Activated naive CD4-positive, alpha-beta T cell treated with anti-CD3 and anti-CD28 coated beads for 36 hours (primary cell): ENCODE measurements around the gene GLDN. TPM values are rescaled to one million over a fixed set of nuclear protein-coding genes. Genes with fewer than 3 reads are reported as not detected.
"Not testable (repeated sequence)": the region's sequence is repeated elsewhere in the genome, so short reads cannot be mapped to it uniquely, and the experiment has no call there.

Experiments used
- CTCF ChIA-PET: fragments of 350-600 bp; sonication (Branson Sonifier 250); formaldehyde crosslinking; loops from one replicate; lab custom pipeline; 2021; ENCODE audit warnings: antibody characterized with exemption; lab: Charles Lee
- DNase-seq: peaks from one replicate; pipeline ENCODE4 v3.0.0-alpha.2; 2020
- H3K27ac Mint-ChIP-seq: one replicate; pipeline ENCODE4 v1.8.0; 2021; ENCODE audit warnings: mild to moderate bottlenecking, mixed read lengths
- H3K27me3 Mint-ChIP-seq: one replicate; pipeline ENCODE4 v1.8.0; 2021; ENCODE audit warnings: low read depth, mixed read lengths
- H3K36me3 Mint-ChIP-seq: one replicate; pipeline ENCODE4 v1.8.0; 2021; ENCODE audit warnings: low read depth, mixed read lengths
- H3K4me1 Mint-ChIP-seq: one replicate; pipeline ENCODE4 v1.8.0; 2021; ENCODE audit warnings: low read depth, mixed read lengths
- H3K4me3 Mint-ChIP-seq: one replicate; pipeline ENCODE4 v1.8.0; 2021; ENCODE audit warnings: mild to moderate bottlenecking, moderate library complexity, mixed read lengths
- H3K9me3 Mint-ChIP-seq: one replicate; pipeline ENCODE4 v1.8.0; 2021; ENCODE audit warnings: mixed read lengths
- intact Hi-C: fragments of 100-400 bp; cut with micrococcal nuclease; formaldehyde crosslinking; loops from one replicate; pipeline ENCODE4 v1.15.1; 2023
- microRNA-seq: library from miRNA; unstranded; fragments of <30 nt; microRNA quantifications from one replicate; pipeline ENCODE4 v1.2.0, GENCODE V29; 2022; ENCODE audit warnings: borderline microRNAs expressed, borderline replicate concordance
- total RNA-seq, 2 experiments: library from RNA; stranded (reverse); gene quantifications; one replicate each; pipeline ENCODE4 v1.2.3, GENCODE V29; 2021

GLDN gene
- total RNA-seq, 2 experiments from 2014 or later: not detected

DNA sequence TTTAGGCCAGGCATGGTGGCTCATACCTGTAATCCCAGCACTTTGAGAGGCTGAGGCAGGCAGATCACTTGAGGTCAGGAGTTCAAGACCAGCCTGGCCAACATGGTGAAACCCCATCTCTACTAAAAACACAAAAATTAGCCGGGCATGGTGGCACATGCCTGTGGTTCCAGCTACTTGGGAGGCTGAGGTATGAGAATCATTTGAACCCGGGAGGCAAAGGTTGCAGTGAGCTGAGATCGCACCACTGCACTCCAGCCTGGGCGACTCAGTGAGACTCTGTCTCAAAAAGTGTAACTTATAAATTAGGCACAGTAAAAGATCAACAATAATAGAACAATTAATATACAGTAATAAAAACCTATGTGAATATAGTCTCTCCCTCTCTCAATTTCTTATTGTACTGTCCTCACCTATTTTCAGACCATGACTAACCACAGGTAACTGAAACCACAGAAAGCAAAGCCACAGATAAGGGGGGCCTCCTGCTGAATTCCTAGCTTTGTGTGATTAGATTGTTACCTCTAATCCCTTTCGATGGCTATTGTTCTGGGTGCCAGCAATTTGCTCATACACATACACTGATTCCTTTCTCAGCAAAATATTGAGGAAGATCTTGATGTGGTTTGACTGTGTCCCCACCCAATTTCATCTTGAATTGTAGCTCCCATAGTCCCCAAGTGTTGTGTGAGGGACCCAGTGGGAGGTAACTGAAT, 104.7 kb downstream of the GLDN start:
- H3K27me3 Mint-ChIP-seq, H3K27ac Mint-ChIP-seq, H3K4me1 Mint-ChIP-seq, DNase-seq, H3K9me3 Mint-ChIP-seq, H3K36me3 Mint-ChIP-seq, H3K4me3 Mint-ChIP-seq, intact Hi-C loops: not testable (repeated sequence)
- CTCF ChIA-PET: interaction anchor here (0.7 to 1.1 kb wide), 2 partner anchors 18 to 84 kb away, joined by 3 to 4 read pairs; no protein-coding TSS in a partner anchor

DNA sequence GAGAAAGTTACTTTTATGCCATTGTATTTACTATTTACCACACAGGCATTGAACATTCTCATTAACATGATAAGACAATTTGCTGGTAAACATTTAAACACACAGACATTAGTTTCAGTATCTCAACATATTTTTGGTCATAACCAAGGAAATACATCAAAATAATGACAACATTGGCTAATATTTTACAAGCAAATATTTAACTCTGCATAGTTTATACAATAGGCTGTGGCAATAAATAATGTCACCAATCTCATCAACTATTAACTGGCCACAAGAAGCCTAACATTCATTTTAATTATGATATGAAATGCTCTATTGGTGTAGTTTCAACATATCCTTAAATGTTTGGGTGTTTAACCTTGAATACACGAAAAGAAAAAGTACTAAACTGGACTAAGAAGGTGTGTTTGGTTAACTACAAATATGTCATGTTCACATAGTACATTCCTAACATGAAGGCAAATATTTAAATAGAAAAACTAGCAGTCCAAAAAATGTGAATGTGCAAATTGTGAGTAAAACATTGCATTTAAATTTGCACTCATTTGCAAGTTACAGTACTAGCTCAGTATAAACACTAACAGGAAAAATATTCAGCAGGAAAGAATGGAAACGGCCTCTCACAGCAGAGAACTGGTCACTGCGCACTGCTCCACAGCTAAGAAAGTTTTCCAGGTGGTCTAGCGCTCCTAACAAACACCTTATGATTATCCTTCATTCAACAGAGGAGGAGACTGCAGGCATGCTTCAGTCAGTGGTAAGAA, 106.6 kb downstream of the GLDN start:
- Mint-ChIP-seq H3K36me3 (peaks cover 4% of the 10 kb centered on the region), H3K27ac (no peak overlapping the region), H3K4me3 (no peak overlapping the region), H3K27me3 (no peaks in the 10 kb centered on the region), H3K4me1 (no peaks in the 10 kb centered on the region), H3K9me3 (no peaks in the 10 kb centered on the region)
- no peak for DNase-seq
- CTCF ChIA-PET: no interaction called here
- intact Hi-C loops: no loop called here

DNA sequence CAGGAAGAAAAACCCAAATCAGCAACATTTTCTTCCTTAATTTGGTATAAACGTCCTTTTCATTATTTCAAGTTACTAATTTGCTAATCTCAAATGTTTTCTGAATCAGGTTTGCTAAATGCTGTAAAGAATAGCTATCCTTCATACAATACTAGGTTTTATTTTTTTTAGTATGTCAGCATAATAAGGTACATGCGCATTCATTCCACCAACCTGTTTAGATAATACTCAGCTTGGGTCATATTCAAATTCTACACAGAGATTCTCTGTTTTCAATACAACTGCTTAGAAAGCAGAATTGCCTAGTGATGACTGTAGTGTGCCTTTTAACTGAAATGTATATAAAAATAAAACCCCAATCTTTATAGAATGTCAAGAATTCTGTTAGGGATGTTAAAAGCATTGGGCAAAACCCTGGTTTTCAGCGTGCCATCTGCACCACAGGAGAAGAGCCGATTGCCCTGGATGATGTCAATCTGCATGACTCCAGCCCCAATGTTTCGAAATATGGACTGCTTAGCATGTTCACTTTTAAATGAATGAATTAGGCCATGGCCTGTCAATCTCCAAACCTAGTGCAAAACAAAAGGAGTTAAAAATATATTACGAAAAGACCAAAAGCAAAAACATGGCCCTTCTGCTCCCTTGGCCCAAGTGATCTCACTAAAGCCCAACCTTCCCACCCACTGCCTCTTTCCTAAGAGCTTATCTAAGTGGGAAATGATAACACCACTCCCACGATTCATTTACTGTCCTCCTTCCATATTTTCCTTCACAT, 107.4 kb downstream of the GLDN start:
- CTCF ChIA-PET: no interaction called here

DNA sequence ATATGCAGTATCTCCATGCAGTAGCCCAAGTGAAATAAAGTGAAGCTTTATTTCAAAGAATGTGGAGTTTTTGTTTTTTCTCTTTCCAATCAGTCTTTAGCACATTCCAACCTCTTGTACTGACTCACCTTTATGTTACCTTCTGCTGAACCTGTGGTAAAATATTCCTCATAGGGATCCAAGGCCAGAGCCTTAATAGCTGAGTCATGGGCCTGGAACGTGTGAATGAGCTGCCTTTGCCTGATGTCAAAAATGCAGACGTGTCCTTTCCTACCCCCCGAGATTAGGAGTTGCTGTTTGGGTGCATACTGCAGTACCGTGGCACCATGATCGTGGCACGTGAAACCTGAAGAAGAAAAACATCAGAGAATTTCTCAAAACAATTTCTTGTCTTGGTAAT, 108.5 kb downstream of the GLDN start:
- Mint-ChIP-seq H3K4me1 (no peaks in the 10 kb centered on the region), H3K9me3 (no peaks in the 10 kb centered on the region), H3K27ac (no peak overlapping the region), H3K27me3 (no peaks in the 10 kb centered on the region), H3K36me3 (peaks cover 6% of the 10 kb centered on the region), H3K4me3 (no peak overlapping the region)
- CTCF ChIA-PET: no interaction called here
- DNase-seq: no peak
- intact Hi-C loops: no loop called here

More for the DNA sequence above, 107.4 kb downstream of the GLDN start:
- no peak overlapping the region for H3K27ac Mint-ChIP-seq
- H3K4me3 Mint-ChIP-seq: no peak overlapping the region
- peaks cover 4% of the 10 kb centered on the region for H3K36me3 Mint-ChIP-seq
- no peak for DNase-seq
- H3K27me3 Mint-ChIP-seq: no peaks in the 10 kb centered on the region
- H3K9me3 Mint-ChIP-seq: no peaks in the 10 kb centered on the region
- intact Hi-C loops: no loop called here
- H3K4me1 Mint-ChIP-seq: no peaks in the 10 kb centered on the region

Small RNA genes within 50 kb of the gene (microRNA-seq; reads per million reads assigned to microRNA genes)
- gene MIR7973-1 (not detected), gene MIR7973-2 (not detected)

Other genes with a start within 250 kb of the GLDN start
- not detected for gene TNFAIP8L3, start 246.7 kb upstream of the GLDN start, total RNA-seq
- gene CYP19A1, start 3.1 kb upstream of the GLDN start, total RNA-seq: not detected